HG03565 (cell line): ENCODE data around the gene FAM162B.
"Not testable (repeated sequence)": the region's sequence is repeated elsewhere in the genome, so short reads cannot be mapped to it uniquely, and the experiment has no call there.

ENCODE experiments used
- ATAC-seq: cut with Tn5 transposase; IDR thresholded peaks from one replicate; pipeline ENCODE4 v1.9.1; 2021; ENCODE audit warnings: mild to moderate bottlenecking, moderate library complexity; ENCODE audit not compliant: unreplicated experiment

The FAM162B gene

DNA sequence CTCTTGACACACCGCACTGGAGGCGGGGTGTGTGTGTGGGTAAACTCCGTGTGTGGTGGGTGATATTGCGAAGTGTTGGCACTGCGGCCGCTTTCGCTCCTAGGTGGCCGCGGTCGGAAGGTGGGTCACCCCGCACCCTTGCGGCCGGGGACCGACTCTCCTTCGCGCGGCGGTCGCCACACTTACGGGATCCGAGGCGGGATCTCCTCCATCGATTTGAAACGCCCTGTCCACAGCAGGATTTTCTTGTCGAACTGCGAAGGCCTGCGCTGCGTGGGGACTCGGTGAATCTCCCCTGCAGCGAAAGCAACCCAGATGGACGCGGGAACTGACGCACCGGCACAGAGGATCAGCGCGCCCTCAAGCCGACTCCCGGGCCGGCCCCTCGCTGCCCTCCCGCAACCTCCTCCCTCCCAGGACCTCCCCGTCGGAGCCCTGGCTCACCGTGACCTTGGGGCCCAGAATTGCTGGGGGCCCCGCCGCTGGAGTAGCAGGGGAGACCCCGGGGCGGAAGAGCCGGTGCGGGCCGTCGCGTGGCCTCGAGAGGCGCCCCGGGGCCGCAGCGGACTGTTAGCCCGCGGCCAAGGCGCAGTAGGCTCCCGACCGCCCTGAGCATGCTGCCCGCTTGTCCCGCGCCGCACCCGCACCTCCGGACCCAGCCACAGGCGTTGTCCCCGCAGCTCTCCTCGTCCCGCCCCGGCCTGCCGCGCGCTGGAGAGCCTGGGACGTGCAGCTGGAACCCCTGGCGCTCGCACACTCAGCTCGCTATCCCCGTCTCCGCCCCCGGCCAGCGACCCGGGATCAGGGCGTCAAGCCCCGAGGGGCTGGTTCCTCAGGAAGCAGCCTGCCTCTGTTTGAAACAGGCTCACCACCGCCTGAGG, at the start of gene FAM162B:
FAM162B (minus strand) TSS at position 759 of the 881 bp plus-strand sequence; CDS start at position 616, 143 bp downstream.
- no peak for ATAC-seq

DNA sequence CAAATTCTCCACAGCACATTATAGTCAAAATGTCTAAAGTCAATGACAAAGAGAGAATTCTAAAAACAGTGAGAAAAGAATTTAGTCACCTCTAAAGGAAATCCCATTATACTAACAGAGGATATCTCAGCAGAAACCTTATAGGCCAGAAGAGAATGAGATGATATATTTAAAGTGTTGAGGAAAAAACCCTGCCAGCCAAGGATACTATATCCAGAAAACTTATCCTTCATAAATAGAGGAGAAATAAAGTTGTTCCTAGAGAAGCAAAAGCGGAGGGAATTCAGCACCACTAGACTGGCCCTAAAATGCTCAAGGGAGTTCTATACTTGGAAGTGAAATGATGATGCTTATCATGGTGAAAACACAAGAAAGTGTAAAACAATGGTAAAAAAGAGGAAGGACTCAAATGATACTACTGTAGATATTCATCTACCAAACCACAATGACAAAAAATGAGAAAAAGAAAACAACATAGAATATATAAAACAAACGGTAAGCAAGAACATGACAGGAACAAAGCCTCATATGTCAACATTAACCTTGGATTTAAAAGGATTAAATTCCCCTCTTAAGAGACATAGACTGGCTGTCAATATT, 46.6 kb upstream of the FAM162B start:
- no peak for ATAC-seq

DNA sequence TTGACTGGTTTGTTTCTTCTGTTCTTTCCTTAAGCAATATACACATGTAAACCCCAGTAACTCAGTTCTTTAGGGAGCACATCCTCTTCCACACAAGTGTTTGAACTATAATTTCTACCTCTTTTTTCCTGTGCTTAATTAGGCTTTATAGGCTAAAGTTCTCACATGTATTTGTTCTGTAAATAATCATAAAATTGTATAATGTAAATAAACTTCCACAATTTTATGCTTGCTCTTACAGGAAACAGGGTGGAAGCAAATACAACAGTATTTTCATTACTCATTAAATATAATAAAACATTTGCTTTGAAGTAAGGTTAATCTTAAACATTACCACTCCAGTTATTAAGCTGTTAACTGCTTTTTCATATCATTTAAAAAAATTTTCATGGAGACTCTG, 36.5 kb upstream of the FAM162B start:
- no peak for ATAC-seq

DNA sequence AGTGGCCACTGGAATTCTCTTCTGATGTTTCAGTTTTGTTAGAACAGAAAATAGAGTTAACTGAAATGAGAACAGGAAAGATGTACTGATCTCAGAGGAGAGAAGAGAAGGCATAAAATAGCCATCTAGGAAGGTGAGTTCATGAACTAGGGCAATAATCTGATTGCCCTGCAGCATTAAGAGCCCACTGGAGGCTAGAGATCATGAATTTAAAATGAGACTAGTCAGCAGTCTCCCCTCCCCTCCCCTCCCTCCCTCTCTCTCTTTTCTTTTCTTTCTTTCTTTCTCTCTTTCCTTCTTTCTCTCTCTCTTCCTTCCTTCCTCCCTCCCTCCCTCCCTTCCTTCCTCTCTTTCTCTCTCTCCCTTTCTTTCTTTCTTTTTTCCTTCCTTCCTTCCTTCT, 34.4 kb upstream of the FAM162B start:
- ATAC-seq = no peak

DNA sequence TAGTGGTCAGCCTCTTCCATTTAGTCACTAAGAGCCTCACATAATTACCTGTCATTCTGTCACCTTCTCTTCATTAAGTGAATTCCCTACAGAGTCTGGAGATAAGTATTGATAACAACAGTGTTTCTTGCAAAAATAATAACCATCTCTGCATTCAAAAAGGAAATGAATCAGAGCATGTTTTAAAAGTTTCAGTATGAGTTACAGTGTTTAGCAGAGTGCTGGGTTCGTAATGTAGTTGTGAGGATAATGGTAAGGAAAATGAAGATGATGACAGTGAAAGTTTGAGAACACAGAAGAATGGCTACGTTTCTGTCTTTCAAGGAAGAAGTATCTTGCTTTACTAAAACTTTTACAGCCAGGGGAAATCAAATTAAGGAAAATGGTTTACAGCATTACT, 32.1 kb upstream of the FAM162B start:
- ATAC-seq = peak; percentile 53

DNA sequence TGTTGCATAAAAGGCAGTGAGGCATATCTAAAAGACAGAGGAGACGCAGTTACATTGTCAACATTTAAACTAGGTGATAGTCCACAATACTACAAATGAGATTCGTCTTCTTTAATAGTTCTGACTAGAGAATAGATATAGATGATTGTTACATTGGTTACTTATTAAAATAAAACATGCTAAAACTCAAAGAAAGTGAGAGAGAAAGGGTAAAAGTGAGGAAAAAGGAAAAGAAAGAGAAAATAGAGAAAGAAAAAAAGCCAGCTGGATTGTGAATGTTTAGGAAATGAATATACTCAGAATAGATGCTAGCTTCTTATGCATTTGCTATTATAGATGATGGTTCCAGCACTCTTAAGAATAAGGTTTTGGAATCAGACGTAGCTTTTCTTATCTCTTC, 27.7 kb upstream of the FAM162B start:
- ATAC-seq = no peak

DNA sequence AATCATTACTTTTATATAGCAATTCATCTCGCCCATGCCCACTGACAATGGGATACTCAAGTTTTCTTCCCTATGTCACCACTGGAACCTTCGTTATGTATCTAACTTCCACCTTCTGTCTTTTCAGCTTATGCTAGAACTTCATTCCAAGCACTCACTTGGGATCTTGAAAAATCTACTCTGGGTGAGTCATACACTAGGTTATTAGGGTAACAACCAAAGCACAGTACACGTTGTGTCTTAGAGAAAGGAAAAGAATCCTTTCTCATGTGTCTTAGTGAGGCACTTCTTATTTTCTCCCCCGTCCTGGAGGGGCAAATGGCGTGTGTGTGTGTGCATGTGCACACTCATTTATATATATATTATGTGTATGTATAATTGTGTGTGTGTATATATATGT, 18.3 kb upstream of the FAM162B start:
- ATAC-seq = no peak

DNA sequence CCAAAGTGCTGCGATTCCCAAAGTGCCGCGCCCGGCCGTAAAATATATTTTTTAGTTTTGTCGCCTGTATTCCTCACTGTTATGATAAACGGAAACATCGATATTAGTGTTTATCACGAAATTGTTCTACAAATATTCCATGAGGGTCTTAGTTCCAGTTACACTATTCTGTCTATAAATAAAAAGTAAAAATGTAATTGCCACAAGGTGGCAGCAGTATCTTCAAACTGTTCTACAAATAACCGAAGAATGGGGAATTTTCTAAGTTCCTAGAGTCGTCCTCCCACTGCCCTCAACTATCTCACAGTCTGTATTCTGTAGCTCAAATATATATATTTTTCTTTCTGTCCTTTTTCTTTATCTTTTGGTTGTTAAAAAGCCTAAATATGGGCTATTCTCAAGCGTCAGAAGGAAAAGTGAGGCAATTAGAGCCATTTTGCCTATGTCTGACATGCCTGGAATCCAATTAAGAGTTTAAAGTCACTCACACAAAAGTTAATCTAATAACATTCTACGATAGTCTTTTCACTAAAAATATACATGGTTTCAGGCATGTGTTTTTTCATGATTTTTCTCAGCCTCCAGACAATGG, 14.2 kb upstream of the FAM162B start:
- peak; percentile 49 for ATAC-seq

DNA sequence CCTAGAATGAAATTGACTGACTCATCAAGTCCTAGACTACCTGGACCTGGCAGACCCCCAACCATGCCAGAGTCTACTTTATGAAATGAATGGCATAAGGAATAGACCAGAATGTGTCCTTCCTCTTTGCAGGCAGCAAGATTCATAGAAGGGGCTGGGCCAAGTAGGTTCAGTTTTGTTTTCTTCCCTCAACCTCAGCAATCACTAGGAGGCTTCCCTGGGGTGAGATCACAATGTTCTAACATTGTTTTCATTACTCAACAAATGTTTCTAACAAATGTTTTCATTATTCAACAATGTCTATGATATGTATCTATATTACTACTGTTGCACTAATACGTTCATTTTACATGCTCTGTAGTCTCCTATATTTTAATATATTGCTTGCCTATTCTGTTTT, 8.4 kb upstream of the FAM162B start:
- no peak for ATAC-seq

DNA sequence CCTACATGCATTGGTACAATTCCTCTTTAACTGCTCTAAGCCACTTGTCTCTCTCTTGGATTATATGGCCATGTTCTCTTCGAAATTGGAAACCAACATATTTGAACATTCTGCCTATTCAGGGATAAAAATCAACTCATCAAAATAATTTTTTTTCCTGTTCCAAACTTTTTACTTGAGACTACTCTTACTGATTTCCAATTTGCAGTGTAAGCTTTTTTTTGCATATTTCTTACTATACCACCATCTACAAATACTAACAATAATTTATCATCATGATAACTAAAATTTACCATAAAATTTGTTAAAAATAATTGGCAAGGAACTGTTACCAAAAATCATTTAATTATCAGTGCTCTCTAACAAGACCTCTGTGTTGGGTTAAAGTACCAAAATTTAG, 6.9 kb upstream of the FAM162B start:
- no peak for ATAC-seq

DNA sequence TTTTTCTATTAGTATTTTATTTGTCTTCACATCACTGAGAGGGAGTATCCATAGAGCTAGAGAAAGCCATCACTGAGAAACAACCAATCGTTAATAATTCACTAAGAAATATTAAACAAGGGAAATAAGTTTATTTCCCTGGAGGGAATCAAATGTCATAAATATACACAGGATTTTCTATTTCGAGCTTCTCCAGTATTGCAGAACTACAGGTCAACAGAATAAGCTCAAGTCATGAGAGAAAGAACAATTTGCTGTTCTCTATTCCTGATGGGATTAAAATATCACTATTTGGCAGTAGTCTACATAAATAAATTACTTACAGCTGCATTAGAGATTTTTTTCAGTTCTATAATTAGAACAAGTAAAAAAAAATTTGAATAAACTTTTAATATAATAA, 2.2 kb upstream of the FAM162B start:
- no peak for ATAC-seq

DNA sequence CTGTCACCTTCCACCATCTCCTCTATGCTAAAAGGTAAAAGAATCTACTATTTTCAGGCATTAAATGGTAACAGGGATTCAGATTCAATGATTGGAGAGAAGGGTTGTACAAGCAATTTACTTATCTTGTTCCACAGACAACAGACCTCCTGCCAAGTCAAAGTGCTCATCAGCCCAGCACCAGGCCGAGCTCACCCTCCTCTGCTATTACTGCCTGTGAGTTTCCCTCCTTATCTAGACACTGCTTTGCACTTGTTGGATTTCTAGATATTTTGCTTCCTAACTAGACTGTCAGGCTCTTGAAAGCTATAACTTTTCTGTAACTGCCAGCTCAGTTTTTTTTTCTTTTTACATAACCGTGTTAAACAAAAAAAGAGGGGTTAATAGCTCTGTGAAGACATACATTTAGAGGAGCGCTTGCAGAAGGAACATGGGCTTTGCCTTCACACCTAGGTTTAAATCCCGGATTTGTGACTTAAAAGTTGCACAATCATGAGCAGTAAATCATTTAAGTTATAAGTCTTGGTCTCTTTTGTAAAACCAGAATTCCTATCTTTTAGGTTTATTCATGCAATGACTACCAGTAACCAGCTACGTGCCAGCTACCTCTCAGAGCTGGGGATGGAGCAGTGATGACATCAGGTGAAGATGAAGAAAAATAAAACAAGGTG, 1.1 kb upstream of the FAM162B start:
- ATAC-seq = no peak

DNA sequence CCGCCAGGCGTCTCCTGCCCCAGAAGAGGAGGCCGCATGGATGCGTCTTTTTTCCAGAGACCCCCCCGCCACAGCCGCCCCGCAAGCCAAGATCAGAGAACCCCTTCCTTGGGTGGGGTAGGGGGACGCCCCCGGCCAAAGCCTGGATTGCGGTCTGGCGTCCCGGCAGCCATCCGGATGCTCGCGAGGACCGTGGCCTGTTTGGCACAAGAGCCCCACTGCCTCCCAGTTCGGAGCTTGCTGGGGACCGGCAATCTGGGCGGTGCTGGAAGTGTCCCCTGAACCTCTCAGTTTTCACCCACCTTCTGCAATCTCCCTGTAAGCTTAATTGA, 924 bp downstream of the FAM162B start:
- ATAC-seq = no peak

DNA sequence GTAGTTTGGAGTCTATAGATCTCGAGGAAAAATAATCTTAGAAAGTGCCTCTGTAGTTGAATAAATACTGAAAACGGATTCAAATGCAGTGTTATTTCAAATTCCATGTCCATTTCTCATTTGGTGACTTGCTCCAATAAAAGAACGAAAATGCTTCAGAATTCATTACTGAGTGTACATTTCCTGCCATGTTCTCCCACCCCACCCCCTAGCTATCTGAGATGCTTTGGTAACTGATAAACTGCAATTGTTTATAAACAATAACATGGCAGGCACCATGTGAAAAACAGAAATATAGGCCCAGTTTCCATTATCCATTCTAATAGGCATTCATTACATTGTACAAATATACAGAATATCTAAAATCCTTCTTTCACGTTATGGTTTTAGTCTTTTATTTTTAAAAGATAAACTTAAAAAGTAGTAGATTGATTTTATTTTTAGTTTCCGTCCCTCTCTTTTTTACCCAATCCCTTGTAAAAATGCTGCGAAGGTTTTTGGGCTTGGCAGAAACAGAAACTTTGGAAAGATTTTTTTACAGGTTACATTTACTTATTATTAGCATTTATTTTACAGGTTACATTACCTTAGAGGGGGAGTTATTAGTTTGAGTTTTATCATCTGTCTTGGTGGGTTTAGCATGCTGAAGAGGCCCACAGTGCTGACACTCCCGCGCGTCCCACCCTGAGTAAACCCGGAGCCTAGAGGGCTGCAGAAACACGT, 1.5 kb downstream of the FAM162B start:
- ATAC-seq = no peak

DNA sequence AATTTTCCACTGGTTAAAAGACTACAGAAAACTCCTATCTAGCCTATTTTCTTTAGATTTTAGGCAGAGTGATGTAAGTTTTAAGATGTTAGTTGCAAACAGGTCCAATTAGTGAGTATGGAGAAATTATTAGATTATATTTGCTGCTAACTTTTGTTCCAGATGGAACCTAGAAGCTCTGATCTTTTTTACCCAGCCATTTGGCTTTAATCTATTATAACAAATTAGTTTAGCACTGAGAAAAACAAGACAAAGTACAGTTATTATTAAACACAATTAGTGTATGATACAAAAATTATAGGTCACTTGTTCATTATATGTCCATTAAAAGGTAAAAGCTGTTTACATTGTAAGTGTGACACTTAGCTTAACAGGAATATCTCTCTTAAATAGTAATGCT, 2.5 kb downstream of the FAM162B start:
- no peak for ATAC-seq

DNA sequence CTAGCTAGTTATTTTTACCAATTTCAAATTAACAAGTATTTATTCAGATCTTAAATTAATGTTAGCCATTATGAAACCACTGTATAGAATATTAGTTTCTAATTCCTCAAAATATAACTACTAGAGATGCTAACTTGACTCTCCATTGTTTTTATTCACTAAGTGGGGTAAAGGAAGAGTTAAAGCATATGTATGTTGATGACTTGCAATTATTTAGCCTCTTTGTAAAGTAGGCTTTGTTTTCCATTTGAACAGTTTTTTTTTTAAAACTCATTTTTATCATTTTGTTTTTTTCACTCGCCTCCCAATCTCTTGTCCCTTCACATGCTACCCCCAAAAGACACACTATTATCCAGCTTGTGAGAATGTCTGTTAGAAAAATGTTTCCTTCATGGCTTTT, 3.3 kb downstream of the FAM162B start:
- ATAC-seq = no peak

DNA sequence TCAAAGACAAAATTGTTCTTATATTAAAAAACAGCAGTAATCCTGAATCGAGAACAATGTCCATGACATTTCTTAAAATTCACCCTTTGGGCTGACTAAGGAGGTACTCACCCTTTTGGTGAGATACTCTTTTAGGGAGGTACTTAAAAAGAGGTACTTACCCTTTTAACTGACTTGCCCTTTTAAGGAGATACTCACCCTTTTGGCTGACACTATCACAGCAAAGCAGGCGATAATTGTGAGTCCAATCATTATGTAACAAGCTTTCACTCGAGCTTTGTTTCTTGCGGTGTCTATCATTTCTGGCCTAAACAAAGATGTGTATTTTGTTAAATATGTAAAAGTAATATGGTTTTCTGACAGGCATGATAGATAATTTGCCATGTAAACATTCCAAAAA, 3.7 kb downstream of the FAM162B start:
- ATAC-seq = no peak

DNA sequence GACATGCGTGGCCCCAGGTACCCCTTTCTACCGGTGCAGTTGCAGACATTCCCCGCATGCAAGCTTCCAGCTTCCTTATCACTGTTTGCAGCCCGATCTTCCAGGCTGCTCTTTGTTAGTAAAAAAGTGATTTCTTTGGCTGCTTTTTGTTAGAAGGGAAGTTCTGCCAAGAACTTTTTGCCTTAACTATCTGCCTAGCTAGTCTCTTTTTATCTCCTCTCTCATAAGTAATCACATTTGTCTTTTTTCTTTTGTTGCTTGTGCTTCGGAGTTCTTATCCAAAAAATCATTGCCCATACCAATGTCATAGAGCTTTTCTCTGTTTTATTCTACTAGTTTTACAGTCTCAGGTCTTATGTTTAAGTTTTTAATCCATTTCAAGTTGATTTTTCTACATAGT, 20.3 kb downstream of the FAM162B start:
- ATAC-seq = no peak

DNA sequence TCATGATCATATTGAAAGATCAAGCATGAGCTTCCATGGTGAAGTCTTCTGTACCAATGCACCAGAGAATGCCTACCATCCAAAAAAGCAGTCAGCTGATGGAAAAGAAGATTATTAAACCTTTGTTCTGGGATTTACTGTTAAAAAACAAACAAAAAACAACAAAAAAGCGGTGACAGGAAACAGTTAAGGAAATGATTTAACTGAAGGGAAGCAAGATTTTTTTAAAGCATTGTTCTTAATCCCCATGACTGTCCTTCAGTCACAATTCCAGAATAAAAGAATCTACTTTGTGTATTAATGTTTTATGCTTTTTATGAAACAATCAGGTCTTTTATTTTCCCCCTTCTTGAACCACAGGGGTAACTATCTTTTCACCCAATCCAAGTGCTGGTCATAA, 23.9 kb downstream of the FAM162B start:
- ATAC-seq = no peak

DNA sequence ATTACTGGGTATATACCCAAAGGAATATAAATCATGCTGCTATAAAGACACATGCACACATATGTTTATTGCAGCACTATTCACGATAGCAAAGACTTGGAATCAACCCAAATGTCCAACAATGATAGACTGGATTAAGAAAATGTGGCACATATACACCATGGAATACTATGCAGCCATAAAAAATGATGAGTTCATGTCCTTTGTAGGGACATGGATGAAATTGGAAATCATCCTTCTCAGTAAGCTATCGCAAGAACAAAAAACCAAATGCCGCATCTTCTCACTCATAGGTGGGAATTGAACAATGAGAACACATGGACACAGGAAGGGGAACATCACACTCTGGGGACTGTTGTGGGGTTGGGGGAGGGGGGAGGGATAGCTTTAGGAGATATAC, 25.0 kb downstream of the FAM162B start:
- not testable (repeated sequence) for ATAC-seq

DNA sequence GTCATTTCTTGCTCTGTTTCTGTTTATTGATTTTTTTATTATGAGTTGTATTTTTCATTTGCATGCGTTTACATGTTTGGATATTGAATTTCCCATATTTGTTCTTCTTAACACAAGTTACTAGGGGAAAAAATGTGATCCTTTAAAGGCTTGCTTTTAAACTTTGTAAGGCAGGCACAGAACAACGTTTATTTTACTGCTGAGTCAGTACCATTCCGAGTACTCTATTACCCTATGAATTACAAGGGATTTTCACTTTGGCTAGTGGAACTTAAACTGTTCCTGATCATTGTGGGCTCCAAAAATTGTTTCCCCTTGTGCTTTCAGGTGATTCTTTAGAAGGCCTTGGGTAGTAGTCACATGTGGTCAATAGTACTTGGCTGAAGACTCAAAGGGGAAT, 28.5 kb downstream of the FAM162B start:
- no peak for ATAC-seq
